ENCODE measurements around the gene HDAC4.

HDAC4 gene

DNA sequence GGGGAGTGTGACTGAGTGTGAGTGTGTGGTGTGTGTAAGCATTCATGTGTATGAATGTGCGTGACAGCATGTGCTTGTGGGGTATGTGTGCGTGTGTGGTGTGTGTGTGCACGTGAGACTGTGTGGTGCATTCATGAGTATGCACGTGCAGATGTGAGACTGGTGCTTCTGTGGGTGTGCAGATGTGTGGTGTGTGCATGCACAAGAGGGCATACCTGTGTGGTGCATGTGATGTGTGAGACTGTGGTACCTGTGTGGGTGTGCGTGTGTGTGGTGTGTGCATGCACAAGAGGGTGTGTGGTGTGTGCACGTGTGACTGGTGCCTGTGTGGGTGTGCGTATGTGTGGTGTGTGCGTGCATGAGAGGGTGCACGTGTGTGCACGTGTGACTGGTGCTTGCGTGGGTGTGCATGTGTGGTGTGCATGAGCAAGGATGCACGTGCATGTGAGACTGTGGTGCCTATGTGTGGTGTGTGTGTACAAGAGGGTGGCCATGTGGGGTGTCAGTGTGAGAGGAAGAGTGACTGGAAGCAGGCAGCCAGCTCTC is 339.6 kb downstream of the HDAC4 start:
- DNase-seq (ENCODE audit: low read depth), result no peak
- no peak overlapping the region for H3K4me3 ChIP-seq (ENCODE audit: low read depth, low read length)
- TF ChIP-seq, protein P1, sequence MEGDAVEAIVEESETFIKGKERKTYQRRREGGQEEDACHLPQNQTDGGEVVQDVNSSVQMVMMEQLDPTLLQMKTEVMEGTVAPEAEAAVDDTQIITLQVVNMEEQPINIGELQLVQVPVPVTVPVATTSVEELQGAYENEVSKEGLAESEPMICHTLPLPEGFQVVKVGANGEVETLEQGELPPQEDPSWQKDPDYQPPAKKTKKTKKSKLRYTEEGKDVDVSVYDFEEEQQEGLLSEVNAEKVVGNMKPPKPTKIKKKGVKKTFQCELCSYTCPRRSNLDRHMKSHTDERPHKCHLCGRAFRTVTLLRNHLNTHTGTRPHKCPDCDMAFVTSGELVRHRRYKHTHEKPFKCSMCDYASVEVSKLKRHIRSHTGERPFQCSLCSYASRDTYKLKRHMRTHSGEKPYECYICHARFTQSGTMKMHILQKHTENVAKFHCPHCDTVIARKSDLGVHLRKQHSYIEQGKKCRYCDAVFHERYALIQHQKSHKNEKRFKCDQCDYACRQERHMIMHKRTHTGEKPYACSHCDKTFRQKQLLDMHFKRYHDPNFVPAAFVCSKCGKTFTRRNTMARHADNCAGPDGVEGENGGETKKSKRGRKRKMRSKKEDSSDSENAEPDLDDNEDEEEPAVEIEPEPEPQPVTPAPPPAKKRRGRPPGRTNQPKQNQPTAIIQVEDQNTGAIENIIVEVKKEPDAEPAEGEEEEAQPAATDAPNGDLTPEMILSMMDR (IDR thresholded peaks at IDR 0.05; ENCODE audit: insufficient read depth, low read depth, low read length, missing control alignments), result no peak

DNA sequence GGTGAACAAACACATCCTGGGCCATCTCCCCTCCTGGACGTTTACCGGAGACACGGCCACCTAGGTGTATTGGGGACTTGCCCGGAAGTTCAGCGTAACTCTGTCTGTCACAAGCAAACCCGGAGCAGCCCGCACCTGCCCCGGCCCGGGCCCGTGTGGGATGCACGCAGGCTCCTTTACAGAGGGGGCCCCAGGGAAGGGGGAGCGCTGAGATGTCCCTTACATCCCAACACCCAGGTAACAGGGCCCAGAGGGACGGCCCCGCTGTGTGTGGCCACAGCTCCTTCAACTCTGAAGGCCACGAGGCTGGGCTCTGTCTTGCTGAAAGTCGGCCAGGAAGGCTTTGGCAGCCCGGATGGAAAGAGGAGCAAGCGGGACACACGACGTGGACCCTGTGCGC is 340.1 kb downstream of the HDAC4 start:
- no peak for DNase-seq (ENCODE audit: low read depth)
- TF ChIP-seq, protein P1 (IDR thresholded peaks at IDR 0.05; ENCODE audit: insufficient read depth, low read depth, low read length, missing control alignments), result no peak
- no peak overlapping the region for H3K4me3 ChIP-seq (ENCODE audit: low read depth, low read length)

DNA sequence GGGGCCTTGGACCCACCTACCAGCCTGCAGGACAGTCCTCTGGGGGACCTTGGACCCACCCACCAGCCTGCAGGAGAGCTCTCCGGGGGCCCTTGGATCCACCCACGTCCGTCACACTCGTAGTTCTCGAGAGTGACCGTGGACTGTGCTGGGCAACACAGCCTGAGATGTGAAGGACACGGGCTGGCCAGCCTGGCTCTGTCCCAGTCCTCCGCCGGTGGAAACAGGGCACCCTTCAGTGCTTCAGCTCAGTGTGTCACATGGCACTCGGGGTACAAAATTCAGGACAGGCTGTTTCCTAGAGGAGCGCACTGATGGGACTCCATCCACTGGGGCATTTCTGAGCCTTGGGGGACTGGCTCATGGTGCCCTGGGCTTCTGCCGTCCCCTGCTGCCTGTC is 341.0 kb downstream of the HDAC4 start:
- no peak overlapping the region for H3K4me3 ChIP-seq (ENCODE audit: low read depth, low read length)
- TF ChIP-seq, protein P1 (IDR thresholded peaks at IDR 0.05; ENCODE audit: insufficient read depth, low read depth, low read length, missing control alignments), result no peak
- DNase-seq (ENCODE audit: low read depth), result no peak

DNA sequence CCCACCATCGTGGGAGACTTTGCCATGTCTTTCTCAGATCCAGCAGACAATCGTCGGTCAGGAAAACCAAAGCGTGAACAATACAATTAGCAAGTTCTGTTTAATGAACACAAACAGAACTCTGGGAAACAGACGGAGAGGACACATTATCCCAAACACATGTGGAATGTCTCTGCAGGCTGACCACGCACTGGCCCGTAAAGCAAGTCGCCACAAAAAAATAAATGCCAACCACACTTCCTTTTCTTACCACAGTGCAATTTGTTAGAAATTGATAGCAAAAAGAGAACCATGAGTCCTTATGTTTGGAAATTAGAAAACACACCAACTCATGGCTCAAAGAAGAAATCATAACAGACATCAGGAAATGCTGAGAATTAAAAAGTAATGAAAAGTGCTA is 342.1 kb downstream of the HDAC4 start:
- TF ChIP-seq, protein P1 (IDR thresholded peaks at IDR 0.05; ENCODE audit: insufficient read depth, low read depth, low read length, missing control alignments), result no peak
- no peak overlapping the region for H3K4me3 ChIP-seq (ENCODE audit: low read depth, low read length)
- DNase-seq (ENCODE audit: low read depth), result no peak

DNA sequence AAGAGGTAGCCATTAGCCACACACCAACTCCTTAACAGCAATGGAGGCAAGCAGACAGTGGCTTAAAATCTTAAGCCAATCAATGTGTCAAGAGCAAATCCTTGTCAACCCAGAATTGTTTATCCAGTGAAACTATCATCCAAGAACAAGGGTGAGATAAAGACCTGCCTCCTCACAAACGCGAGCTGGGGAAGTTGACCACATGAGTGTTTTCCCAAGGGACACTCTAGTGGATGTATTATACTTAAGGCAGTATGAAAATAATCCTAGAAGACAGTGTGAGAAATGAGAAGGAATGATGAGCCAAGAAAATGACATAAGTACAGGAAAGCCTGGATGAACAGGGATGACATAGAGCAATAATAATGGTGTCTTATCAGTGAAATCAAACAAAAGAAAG is 343.3 kb downstream of the HDAC4 start:
- TF ChIP-seq, protein P1 (IDR thresholded peaks at IDR 0.05; ENCODE audit: insufficient read depth, low read depth, low read length, missing control alignments), result no peak
- H3K4me3 ChIP-seq (ENCODE audit: low read depth, low read length), result no peak overlapping the region
- DNase-seq (ENCODE audit: low read depth), result no peak

DNA sequence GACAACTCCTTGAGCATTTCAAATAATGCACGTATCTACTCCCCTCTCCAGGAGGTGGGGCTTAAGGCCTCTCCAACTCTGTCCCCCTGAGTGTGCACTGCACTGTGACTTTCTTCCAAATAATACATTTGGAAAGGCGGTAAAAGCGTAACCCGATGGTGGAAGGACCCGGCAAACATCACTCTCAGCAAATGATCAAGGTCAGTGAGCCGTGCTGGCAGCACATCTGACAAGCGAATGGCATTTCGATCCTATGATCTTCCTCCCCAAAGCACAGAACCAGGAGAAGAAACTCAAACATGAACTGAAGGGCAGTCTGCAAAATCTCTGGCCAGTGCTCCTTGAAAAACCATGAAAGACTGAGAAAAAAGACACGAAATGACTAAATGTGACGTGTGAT is 344.2 kb downstream of the HDAC4 start:
- H3K4me3 ChIP-seq (ENCODE audit: low read depth, low read length), result no peak overlapping the region
- DNase-seq (ENCODE audit: low read depth), result no peak
- TF ChIP-seq, protein P1 (IDR thresholded peaks at IDR 0.05; ENCODE audit: insufficient read depth, low read depth, low read length, missing control alignments), result no peak

DNA sequence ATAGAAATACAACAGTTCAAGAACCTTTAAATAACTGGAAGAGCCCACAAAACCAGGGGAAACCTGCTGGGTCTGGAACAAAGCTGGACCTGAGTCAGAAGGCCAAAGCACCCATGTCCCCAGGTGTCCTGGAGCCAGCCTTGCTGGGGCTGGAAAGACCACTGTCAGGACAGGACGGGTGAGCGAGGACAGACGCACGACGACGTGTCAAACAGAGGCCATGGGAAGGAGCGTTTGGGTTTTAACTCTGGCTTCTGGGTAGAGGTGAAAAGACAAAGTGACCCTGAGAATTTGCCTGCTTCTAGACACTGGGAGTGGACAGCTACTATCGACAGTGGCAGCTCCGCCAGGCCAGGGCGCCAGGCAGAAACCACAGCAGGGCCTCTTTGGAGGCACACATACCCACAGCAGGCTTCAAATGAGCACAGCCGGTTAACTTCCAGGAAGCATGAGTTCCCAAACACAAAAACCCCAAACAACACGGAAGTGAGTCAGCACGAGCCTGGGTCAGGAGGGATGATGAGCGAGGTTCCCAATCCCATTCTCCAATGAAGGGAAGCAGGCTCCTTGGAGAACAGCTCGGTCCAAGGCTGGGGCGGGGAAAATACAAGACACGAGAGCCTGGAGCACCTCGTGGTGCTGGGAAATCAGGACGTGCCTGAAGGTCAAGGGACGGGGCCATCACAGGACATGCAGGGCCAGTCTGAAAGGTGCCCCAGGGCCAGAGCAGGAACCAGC is 344.9 kb downstream of the HDAC4 start:
- TF ChIP-seq, protein P1 (IDR thresholded peaks at IDR 0.05; ENCODE audit: insufficient read depth, low read depth, low read length, missing control alignments), result no peak
- no peak overlapping the region for H3K4me3 ChIP-seq (ENCODE audit: low read depth, low read length)
- no peak for DNase-seq (ENCODE audit: low read depth)

Data from GM12865 (cell line).